Measurements from ENCODE around the gene TSSK3.

GRCh38 chr1:32334864-32335534, 27.3 kb upstream of the TSSK3 start:
- TF ChIP-seq EZH2phosphoT487 (IDR thresholded peaks at IDR 0.05; ENCODE audit: borderline replicate concordance, low read length) (no peak), EZH2 (IDR thresholded peaks at IDR 0.05; ENCODE audit: low read length, unreplicated experiment) (no peak)
